Activated CD8-positive, alpha-beta memory T cell treated with anti-CD3 and anti-CD28 coated beads, Interleukin-2, amount 50 U/mL, for 4 hours (primary cell): ENCODE data around the gene HDAC2.
A peak's percentile ranks its signal among the peaks of the same experiment; 100 is the strongest.
"Not testable (repeated sequence)": the region's sequence is repeated elsewhere in the genome, so short reads cannot be mapped to it uniquely, and the experiment has no call there.

Experiments used
- DNase-seq: peaks from one replicate; pipeline ENCODE4 v3.0.0-alpha.2; 2020

HDAC2 gene

DNA sequence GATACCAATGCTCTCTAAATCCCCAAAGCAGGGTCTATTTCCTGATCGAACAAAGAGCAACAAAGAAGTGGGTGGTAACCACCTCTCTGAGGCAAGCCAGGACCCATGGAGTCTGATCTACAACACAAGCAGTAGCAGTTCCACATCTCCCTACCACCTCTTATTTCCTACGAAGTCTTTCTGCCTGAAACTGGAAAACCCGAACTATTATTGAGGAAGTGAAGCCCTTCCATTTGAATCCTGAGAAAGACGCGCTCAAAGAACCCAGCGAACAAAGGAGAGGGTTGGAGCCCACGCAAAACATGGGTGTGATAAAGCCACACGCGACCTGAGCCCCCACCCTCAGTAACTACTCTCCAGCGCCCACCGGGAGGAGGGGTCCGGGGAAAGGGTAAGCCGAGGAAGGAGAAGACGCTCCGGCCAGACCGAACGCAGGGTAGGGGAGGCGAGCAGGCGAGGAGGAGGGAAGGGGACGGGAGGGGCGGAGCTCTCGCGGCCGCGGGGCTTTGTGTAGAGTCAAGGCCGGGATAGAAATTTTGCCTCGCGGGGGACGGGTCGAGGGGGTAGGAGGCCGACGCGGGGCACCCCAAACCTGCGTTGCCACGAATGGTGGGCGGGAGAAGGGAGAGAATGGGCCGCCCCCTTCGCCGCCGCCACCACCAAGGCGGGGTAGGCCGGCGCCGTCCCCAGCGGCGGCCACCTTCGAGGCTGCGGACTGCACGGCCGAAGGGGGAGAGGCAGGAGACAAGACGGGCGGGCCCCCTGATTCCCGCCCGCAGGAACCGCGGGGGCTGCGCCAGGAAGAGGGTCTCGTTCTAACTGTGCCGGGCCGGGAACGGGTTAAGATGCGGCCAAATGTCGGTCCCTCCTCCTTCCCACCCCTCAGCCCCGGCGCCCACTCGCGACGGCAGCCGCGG lies 802 bp downstream of the HDAC2 start:
- peak; percentile 48 for DNase-seq

DNA sequence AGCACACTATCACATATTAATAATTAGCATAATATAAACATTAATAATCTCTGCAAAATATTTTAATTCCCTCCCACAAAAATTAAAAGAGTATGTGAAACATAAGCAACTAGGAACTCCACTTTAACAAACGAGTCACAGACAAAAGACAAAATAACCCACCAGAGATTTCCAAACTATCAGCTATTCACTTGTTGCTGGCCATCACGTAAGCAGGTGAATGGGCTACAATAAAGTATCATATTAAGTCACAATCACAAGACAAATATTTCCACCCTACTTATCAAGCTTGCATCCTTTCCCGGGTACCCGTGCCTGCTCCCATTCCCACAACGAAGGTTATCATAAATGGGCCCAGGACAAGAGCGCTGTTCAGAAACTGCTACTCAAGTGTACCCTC lies 2.5 kb downstream of the HDAC2 start:
- DNase-seq: no peak

DNA sequence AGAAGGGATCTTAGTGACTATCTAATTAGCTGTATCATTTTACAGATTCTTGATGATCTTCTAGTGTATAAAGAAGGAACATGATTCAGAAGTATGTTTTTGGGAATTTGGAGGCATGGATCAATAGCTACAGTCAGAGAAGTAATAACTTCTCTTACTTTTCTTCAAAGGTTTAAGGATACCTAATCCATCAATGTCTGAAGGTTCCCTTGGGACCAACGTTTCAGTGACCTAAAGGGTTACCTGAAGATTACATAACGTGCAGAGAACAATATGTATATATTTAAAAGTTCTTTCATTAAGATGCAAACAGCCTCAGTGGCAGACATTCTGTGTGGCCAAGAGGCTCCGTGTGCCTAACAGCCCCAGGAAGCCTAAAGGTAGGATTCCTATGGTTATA lies 3.2 kb downstream of the HDAC2 start:
- no peak for DNase-seq

DNA sequence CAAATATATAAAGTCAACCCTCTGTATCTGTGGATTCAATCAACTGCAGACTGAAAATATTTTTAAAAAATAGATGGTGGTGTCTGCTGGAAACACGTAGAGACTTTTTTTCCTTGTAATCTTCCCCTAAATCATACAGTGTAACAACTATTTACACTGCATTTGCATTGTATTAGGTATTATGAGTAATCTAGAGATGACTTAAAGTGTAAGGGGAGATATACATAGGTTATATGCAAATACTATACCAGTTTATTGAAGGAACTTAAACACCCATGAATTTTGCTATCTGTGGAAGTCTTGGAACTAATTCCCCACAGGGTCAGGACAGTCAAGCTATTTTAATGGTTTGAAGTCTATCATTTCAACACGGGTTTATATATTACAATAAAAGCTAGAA lies 10.2 kb downstream of the HDAC2 start:
- DNase-seq: no peak

DNA sequence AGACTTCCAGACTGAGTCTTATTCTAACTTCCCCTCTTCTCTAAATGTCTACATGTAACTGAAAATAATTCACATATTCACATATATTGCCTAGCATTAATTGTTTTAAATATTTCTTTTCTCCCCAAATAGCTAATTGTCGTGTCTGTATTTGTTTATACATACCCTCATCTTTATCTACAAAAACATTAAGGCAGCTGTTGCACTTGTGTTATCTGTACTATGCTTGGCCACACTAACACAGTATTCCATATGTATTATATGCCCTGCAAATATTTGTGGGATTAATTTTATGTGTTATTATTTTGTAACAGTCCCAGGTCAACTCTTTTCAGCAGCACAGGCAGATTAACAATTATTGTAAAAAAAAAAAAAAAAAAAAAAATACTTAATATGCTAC lies 11.7 kb downstream of the HDAC2 start:
- DNase-seq: no peak

DNA sequence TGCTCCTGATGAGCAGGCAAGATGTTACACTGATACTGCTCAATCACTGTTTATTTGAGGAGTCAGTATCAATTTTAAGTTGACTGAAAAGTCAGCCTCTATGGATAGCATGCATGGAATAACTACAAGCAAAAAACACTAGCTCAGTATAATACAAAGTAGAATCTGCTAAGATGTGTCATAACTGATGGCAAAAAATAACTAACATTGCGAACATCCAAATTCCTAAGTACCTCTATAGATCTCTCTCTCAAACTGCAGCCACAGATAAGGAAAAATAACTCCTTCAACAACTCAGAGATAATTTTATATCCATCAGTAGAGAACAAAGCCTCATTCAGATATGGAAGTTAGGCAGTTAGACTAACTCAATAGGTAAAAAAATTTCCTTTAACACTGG lies 16.3 kb downstream of the HDAC2 start:
- DNase-seq: no peak

DNA sequence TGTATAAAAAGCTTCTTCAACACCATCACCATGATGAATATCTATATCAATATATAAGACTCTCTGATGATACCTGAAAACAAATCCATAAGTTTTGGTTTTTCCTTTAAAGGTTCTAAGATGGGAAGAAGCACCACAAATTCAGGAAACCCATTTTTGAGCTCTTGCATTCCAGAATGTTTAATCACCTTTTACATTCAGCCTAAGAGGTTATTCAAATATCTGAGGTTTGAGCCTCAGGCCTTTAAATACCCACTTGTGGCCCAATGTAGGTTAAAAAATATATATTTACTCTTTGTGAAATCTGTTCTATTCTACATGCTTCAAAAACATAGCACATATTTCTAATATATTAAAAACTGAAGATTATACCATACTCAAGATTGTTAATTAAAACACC lies 17.6 kb downstream of the HDAC2 start:
- DNase-seq: no peak

DNA sequence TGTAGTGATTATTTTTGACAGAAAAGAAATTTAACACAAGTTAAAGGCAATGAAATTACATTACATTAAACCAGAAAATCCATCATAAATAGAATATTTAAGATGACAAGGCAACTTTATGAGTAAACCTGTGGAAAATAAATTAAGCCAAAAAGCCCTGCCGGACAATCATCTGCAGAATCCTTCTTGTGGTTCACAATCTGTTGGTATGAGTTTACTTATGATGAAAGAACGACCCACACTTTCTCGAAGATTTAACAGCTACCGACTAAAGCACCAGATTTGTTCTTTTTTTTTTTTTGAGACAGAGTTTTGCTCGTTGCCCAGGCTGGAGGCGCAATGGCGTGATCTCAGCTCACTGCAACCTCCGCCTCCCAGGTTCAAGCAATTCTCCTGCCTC lies 21.4 kb downstream of the HDAC2 start:
- no peak for DNase-seq

DNA sequence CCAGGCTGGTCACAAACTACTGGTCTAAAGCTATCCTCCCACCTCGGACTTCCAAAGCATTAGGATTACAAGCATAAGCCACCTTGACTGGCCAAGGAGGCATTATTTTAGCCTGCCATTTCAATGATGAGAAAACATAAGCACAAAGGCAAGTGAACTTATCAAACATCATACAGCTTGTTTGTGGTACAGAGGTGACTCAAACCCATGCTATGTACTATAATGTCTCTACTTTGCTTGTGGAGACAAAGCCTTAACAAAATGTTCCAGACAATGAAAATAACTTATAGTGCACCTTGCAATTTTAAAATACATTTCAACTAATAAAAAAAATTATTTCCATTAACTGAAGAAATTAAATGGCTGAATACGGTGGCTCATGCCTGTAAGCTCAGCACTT lies 26.2 kb downstream of the HDAC2 start:
- no peak for DNase-seq

DNA sequence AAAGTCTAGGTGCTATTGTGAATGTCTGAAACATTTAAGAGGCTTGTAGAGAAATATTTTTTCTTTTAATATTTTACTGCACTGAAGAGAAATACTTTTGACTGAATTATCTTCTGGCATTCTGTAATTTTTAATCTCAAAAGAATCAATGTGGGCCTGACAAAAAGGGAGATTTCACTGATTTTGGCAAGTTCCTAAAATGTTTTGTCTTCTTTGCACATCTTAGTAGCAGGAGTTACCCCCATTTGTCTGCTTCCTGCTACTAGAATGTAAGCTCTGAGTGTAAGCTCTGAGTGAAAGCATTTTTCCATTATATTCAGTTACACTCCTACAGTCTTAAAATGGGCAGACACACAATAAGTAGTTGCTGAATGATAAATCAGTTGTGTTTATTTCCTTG lies 31.1 kb downstream of the HDAC2 start:
- no peak for DNase-seq

DNA sequence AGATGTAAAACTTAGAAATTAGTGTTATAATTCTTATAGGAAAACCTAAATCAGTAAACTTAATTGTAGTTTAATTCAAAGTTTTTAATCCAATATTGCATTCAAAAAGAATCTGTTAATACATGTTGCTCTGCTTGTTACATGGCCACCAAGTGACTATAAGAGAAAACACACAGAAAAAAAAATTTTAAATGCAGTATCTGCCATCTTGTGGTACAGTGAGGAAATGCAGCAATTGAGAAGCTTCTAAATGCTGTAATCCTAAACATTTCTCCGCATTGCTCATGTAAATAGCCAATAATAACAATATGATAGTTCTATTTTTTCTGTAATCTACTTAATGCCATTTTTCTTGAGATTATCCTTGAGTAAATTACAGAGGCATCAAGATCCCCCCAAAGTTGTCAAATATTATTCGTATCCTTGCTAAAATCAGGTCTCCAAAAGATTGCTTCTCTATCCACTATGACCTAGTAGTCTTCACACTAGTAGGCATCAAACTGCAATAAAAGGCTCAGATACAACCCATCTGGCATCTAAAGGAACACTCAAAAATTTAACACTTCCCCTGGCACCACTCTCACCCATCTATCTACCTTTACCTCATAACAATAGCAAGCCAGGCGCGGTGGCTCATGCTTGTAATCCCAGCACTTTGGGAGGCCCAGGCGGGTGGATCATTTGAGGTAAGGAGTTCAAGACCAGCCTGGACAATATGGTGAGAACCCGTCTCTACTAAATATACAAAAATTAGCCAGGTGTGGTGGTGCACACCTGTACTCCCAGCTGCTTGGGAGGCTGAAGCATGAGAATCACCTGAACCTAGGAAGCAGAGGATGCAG lies 34.6 kb downstream of the HDAC2 start:
- DNase-seq: no peak

DNA sequence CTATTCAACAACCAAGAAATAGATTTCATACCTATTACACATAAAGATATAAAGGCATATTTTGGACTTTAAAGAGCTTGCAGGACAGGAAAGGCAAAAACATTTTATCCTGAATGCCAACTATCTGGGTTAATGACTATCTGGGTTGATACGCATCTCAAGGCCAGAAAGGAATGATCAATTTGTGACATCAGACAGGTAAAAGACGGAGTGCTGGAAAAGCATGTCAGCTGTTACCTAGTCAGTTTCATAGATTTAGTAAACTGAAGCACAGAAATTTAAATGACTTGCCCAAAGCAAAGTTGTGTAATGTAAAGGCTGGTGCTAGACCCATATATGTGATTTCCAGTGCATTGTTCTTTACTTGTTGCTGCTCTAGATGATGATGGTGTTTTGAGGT lies 36.8 kb downstream of the HDAC2 start:
- no peak for DNase-seq

DNA sequence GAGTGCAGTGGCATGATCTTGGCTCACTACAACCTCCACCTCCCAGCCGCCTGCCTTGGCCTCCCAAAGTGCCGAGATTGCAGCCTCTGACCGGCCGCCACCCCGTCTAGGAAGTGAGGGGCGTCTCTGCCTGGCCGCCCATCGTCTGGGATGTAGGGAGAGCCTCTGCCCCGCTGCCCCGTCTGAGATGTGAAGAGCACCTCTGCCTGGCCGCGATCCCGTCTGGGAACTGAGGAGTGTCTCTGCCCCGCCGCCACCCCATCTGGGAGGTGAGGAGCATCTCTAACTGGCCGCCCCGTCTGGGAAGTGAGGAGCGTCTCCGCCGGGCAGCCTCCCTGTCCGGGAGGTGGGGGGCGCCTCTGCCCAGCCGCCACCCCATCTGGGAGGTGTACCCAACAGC lies 39.0 kb downstream of the HDAC2 start:
- DNase-seq: not testable (repeated sequence)

DNA sequence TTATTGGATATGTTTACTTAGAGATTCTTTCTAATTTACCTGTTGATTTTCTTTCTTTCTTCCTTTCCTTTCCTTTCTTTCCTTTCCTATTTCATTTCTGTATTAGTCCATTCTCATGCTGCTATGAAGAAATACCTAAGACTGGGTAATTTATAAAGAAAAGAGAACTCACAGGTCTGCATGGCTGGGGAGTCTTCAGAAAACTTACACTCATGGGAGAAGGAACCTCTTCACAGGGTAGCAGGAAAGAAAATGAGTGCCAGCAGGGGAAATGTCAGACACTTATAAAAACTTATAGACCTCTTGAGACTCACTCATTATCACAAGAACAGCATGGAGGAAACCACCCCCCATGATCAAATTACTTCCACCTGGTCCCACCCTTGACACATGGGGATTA lies 40.8 kb downstream of the HDAC2 start:
- no peak for DNase-seq

DNA sequence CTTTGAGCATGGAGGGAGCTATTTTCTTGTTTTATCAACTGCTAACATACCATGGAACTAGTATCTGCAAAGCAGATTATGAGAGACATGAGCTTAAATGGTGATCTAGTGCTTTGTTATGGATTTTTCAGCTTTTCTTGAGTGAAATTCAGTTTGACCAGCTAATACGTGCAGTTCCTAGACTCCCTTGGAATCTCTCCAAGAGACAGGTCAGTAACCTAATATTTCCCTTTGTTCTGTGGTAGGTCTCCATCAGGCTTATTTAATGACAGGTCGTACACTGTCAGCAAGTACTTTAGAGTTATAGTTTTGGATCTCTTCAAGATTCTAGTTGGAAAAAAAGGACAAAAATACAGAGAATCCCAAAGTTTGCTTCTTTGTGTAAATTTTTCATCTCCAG lies 43.9 kb downstream of the HDAC2 start:
- no peak for DNase-seq

DNA sequence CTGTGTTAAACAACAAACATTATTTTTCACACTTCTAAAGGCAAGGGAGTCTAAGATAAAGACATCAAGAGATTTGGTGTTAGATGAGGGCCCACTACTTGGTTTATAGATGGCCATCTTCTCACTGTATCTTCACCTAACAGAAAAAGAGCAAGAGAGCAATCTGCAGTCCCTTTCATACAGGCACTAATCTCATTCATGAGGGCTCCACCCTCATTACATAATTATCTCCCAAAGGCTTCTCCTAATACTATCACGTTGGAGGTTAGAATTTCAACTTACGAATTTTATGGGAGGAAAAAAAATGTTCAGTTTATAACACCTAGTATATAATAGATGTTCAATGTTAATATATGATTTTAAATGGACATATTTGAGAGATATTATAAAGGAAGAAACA lies 45.6 kb downstream of the HDAC2 start:
- DNase-seq: no peak

DNA sequence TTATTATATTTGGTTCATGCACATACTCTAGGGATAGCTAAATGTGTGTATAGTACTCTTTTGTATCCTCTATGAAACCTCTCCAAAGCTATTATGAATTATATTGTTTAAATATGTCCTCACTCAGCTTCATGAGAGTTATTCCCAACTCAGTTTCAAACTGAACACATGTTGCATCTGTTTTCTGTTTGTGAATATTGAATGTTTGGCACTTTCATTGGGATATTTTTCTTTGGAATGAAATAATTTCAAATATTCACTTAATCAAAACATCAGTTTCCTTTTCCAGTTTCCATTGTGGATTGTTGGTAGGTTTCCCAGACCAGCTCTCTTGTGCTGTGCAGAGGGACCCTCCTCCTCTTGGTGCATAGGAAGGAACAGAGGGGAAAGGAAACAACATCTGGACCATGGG lies 46.6 kb downstream of the HDAC2 start:
- no peak for DNase-seq

DNA sequence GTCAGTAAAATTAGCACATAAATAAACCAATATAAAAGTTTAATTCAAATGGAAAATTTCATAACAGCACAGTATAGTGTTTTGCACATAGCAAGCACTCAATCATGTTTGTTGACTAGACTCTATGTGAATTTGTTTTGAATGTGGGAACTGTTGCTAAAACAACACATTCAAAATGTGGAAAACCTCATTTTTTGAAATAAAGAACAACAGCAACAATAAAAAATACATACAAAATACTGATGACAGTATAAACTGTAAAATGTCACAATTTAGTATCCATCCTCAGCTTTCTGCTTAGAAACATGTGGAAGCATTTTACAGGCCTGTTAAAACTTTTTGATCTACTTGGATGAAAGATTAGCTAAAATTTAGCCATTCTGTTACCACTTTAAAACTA lies 47.4 kb downstream of the HDAC2 start:
- no peak for DNase-seq

DNA sequence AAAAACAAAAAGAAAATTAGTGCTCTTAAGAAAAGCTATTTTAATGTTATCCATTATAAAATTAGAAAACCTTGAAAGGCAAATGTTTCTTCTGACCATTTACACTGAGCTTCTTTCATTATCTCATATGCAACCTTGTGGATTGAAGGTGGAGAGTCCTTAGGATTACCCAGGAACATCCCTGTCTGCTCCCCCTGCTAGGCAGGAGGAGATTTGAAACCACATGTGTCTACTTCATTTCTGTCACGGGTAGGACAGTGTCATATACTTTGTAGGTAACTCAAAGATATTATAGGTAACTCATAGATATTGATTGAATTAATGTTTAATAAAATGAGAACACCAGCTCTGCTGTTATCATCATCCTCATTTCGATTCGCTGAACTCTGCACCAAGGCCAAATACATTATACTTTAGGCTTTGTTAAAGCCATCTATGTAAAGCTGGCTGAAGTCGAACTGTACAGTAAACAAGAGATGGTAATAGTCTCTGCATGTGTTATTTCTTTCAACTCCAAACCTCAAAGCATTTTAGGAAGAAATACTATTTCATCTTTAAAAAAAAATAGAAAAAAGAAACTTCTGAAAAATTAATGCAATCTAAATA lies 49.5 kb downstream of the HDAC2 start:
- no peak for DNase-seq

DNA sequence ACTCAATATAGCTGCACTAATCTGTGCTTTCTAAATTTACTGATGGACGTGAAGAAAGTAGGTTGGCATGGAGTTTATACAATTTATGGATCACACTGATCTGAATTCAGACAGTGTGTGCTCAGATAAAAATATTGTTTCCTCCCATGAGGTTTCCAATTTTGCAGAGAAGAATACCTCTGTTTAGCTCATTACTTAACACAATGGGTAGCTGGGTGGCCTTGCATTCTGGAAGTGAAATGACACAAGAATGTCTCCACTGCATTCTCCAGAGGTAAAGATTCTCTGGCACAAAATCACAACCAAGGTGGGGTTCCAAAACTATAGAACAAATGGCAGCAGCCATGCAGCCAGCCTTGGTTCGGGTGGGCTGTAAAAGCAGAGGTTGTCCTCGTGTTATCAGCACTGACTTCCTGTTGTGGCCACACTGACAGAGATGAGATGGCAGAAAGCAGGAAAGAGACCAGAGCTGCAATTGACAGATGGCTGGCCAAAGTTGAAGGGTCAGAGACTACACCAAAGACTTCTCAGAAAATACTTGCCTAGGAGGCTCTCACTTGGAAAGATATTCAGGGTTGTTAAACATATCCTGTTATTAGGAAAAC lies 50.2 kb downstream of the HDAC2 start:
- no peak for DNase-seq

DNA sequence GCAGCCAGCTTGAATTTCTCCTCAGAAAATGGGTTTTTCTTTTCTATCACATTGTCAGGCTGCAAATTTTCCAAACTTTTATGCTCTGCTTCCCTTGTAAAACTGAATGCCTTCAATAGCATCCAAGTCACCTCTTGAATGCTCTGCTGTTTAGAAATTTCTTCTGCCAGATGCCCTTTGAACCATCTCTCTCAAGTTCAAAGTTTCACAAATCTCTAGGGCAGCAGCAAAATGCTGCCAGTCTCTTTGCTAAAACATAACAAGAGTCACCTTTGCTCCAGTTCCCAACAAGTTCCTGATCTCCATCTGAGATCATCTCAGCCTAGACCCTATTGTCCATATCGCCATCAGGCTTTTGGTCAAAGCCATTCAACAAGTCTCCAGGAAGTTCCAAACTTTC lies 60.7 kb downstream of the HDAC2 start:
- not testable (repeated sequence) for DNase-seq

DNA sequence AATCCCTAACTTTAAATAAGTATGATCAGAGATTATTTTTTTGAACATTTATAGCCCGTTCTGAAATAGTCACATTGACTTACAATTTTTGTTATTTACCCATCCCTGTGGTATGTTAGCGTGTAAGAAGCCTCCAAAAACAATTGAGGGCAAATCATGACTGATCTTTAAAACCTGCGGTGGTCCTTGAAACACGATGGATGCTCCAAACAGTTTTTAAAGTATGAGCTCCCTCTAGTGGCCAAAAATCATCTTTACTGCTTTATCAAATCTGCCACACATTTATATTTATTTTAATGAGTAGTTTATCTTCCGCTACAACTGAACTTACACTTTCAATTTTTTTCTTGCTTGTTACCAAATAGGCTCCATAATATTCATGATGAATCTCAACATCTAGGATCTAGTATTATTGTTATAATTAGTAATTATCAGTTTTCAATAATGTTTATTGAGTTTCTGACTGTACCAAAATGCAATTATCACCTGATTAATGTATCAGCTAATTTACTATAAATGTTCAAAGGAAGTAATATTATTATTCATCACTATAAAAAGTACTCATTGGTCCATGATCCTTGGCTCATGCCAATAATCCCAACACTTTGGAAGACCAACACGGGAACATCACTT lies 61.6 kb downstream of the HDAC2 start:
- no peak for DNase-seq

DNA sequence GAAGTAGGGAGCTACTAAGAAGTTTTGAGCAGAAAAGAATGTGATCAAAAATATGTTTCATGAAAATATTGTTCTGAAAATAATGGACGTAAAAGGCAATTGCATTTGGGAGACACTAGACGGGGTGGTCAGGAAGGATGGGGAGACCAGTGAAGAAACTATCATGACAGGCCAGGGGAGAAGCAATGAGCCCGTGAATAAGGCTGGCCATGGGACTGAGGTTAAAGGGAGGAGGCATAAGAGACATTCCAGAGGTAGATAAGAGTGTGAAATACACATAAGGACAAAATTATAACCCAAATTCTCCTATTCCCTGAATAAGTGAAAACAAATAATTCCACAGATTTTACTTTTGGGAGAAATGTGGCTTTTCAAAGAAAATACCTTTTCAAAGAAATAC lies 62.1 kb downstream of the HDAC2 start:
- DNase-seq: no peak
